ENCODE results near the gene RUNX3.

RUNX3 gene

GRCh38 chr1:24927988-24928688 lies 1.9 kb downstream of the RUNX3 start:
- DNase-seq = no peak

DNA sequence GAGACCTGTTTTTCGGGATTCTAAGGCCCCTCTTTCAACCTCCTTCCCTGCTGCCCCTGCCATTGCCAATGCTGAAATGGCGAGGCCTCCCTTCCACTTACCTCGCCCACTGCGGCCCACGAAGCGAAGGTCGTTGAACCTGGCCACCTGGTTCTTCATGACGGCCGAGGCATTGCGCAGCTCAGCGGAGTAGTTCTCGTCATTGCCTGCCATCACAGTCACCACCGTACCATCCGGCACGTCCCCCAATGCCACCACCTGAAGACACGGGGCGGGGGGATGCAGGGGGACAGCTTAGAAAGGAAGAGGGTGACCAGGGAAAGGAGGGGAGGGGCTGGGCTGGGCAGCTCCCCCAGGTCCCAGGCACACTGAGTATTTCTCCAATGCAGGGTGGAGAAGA lies 2.6 kb downstream of the RUNX3 start:
- DNase-seq = no peak

DNA sequence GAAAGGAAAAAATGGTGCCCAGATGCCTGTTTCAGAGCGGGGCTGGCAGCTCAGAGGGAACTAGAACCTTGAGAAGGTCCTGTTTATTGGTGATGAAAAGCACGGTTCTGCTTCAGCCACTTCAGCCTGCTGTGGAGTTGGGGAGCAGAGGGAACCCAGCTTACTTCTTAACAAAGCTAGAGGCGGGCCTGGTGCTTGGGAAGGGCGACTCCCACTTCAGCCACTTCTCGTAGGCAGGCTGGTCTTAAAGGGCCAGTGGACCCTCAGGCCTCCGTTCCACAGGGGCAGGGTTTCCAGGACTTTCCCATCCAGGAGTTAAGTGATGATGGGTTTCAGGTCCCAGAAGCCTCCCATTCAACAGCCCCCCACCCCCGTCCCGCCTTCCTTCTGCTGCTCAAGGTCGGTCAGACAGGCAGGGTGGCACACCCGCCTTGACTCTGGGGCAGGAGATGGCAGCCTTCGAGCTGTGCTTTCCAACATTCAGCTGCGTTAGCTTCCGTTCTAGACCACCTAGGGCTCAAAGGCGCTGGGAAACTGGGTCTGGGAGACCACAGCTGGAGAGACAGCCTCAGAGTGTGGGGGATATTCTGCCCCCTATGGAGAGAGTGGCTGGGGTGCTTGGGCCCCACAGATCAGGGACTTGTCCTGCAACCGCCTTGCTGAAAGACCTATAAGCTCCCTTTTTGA lies 3.4 kb downstream of the RUNX3 start:
- DNase-seq = no peak

- DNase-seq = no peak
Observed at GRCh38 chr1:24925963-24926362, 4.1 kb downstream of the RUNX3 start.

DNA sequence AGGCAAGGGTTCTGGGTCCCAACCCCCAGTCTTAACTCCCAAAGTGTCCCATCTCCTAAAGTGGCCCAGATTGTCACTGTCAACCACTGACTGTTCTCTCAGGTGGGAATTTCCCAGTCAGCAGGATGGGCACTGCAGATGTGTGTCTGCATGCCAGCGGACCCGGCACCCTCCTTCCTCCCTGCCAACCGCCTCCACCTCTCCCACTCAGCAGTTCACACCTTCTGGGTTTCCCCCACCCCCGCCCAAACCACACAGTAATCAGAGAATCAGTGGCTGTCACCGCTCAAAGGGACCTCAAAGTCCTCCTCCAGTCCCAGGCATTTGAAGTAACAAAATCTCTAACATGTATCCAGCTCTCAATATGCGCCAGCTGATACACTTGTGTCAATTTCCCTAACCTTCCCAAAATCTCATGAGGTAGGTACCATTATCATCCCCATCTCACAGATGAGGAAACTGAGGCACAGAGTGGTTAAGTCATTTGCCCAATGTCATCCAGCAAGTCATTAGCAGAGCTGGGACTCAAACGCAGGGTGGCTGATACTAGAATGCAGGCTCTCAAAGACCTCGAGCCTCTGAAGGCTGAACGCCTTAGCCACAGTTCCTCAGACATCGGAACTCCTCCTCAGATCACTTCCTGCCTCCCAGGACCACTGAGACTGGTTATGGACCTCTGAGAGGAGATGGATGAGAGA lies 4.8 kb downstream of the RUNX3 start:
- no peak for DNase-seq

DNA sequence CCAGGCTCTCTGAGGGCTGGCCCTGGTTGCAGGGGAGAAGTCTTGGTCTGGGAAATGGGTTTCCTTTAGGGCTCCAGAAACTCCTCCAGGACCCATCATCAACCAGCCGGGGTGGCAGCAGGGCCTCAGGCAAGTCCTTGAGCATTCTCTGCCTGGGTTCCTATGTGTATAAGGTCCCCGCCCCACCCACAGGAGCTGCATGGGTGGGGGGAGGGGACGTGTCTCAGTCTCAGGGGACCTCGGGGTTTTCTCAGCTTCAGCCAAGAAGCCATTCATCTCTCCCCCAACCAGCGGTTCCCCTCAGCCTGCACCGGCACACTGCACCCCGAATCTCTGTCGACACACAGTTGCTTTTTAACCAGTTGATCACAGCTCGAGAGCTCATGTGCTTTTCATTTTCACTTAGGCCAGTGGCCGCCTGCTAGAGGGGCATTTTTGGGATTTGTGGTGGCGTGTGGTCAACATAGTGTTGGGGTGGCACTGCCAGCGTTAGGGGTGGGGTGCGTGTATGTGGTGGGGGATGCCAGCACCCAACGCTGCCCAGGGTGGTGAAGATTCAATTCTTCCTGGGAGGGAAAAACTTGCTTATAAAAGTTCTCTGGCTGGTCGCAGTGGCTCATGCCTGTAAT lies 6.5 kb downstream of the RUNX3 start:
- DNase-seq = no peak

- DNase-seq = no peak
Observed at GRCh38 chr1:24921938-24922662, 8.0 kb downstream of the RUNX3 start.

DNA sequence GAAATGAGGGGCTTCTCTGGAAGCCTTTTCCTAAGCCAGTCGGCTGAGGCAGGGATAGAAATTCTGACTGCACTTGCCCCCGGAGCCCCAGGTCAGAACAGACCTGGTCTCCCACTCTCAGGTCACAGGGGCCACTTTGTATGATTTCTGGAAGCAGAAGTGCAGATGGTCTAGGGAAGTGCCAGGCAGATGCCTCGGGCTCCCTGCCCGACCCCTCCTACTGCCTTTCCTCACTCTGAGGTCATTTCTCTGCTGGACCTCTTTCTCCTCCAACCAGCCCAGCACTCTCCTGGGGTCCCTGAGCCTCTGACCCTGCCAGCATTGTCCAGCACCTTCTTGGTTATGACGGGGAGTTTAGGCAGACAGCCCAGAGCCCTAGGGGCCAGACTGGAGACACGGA lies 8.7 kb downstream of the RUNX3 start:
- DNase-seq = no peak

- no peak for DNase-seq
Observed at GRCh38 chr1:24920533-24920925, 9.5 kb downstream of the RUNX3 start.

GRCh38 chr1:24919791-24920532 lies 10.1 kb downstream of the RUNX3 start:
- no peak for DNase-seq

GRCh38 chr1:24918995-24919605 lies 11.0 kb downstream of the RUNX3 start:
- DNase-seq = no peak

- DNase-seq = no peak
Observed at GRCh38 chr1:24918370-24918769, 11.7 kb downstream of the RUNX3 start.

GRCh38 chr1:24917327-24918074 lies 12.6 kb downstream of the RUNX3 start:
- no peak for DNase-seq

DNA sequence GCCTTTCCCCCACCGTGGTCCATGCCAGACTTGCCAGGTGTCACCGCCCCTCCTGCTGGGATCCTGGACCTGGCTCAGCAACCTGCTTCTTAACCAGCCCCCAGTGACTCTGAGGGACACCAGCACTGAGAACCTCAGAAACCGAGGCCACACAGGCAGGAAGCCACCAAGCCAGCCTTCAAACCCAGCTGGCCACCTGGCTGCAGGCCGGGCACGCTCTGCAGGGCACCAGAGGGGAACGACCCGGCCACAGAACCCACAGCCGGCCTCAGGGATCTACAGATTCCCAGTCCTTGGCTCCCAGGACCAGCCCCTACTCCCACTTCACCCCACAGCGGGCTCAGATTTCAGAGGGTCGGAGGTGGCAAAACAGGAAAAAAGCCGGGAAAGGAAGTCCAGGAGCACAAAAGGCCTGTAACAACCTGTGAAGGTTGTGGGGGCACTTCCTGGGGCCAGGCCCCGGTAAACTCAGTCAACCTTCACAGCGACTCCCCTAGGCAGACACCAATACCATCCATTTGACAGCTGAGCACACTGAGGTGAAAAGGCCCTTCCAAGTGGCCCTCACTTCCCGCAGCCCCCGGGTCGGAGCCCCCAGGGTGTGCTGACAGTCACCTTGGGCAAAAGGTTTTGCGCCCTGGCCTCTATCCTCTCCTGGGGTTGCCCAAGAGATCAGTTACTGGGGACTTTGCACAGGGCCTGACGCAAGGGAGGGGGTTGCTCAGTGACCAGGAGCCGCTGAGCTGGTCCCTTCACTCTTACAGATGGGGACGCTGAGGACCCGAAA lies 14.1 kb downstream of the RUNX3 start:
- no peak for DNase-seq

DNA sequence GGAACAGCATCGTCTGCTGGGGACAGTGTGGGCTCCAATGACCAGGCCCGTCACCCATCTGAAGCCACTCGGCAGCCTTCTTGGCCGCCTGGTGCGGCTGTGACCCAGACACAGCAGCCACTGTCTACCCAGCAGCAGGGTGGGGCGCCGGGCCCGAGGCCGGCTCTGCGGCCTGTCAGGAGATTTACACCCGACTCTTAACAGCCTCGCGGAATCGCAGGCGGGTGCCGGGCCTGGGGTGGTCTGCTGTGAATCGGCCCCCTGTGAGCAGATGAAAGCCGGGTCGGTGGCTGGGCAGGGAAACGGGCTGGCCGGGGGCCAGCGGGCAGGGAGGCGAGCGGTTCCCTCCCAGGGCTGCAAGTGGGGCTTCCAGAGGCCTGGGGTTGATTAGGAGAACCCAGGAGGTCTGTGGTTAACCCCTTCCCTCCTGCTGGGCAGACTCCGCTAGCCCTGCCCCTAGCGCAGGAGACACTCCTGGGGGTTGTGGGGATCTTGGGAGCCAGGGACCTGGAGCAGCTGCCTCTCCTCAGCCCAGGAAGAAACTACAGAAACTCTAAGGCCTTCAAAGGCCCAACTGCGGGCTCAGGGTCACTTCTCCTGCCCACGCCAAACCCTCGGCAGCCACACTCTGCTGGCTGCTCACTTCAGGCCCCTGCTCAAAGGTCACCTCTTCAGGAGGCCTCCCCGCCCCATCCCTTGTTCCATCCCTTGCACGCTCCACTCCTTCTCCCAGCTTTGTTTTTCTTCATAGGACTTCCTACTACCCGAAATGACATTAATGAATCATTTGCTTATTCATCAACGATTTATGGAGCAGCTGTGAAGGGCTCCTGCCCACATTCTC lies 15.6 kb downstream of the RUNX3 start:
- DNase-seq = no peak

DNA sequence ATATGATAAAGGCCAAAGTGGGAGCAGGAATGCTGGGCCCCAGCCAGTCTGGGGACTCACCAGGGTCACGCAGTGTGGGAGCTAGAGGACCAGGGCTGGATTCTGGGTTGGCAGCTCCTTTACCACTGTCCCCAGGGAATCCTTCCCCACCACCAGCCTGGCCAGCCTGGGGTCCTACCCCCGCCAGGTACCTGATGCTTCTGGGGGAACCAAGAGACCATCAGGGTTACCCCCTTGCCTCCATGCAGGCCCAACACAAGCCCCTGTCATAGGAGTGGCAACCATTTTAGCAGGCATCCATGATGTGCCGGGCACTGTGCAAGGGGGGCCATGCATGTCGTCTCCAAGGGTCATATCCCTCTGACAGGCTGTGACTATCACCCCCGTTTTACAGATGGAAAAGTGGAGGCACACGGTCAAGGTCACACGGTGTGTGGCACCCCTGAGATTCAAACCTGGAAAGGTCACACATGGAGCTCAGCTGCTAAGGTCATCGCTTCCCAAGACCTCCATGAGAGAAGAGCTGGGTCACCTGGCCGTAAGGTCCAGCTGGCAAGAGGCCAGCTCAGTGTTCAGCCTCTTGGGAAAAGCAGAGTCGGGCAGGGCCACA lies 16.4 kb downstream of the RUNX3 start:
- DNase-seq = no peak

GRCh38 chr1:24913274-24913604 lies 16.8 kb downstream of the RUNX3 start:
- no peak for DNase-seq

DNA sequence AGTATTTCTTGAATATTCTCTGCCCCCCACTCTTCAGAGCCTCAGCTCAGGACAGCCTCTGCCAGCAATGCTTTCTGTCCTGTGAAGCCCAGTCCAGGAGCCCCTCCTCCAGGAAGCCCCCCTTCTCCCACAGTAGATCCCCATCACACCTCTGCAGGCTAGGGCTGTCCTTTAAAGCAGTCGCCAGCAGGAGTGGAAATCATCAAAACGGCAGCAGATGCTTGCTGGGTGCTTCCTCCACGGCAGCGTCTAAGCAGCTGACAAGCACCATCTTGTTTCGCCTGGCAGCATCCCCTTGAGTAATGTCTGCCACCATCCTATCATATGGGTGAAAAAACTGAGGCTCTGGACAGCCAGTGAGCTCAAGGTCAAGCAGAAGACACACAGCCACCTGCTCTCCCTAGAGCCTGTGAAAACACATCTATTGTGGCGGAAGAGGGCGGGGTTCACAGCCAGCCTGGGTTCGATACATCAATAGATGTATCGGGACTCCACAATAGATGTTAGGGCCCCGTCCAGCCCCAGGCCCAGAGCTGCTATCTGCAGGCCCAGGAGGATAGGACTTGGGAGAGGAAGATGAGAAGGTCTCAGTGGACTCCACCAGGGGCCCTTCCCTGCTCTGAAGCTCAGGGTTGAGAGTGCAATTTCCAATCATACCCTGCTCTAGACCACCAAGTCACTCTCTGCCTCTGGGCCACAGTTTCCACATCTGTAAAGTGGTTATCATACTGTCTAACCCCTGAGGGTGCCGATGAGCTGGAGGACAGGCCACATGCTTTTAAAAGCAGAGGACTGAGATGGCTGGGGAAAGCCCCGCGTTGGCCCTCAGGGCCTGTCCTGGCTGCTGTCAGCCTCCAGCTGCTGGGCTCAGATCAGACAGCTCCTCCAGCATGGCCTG lies 17.5 kb downstream of the RUNX3 start:
- DNase-seq = no peak

Measured in NCI-H1092 (cell line).